Endothelial cell of umbilical vein (primary cell): ENCODE measurements around the gene COL18A1. TPM values are rescaled to one million over a fixed set of nuclear protein-coding genes. Genes with fewer than 3 reads are reported as not detected.

Source experiments
- BruUV-seq: library from RNA; stranded (reverse); fragments of 400-500 nt; replicated peaks from 2 replicates; lab custom pipeline; 2021; lab: Mats Ljungman, UMichigan
- CTCF ChIA-PET: fragments of 300-600, 350-600 bp; sonication (Branson Sonifier 250); formaldehyde crosslinking; loops from one replicate; lab custom pipeline; 2021; ENCODE audit warnings: antibody characterized with exemption, inconsistent platforms; lab: Charles Lee
- POLR2A ChIA-PET: fragments of 300-600, 350-600 bp; sonication (Branson Sonifier 250); formaldehyde crosslinking; loops from one replicate; lab custom pipeline; 2021; ENCODE audit warnings: antibody characterized with exemption, inconsistent platforms; lab: Charles Lee
- DNase-seq: peaks from one replicate; pipeline ENCODE4 v3.0.0-alpha.2; 2011; ENCODE audit warnings: low read depth, low spot score
- FAIRE-seq: peaks from 2 replicates; lab custom pipeline; 2011; peaks lifted over from hg19 to GRCh38; lab: Jason Lieb, UNC
- H2AFZ ChIP-seq: 2 replicates; pipeline ENCODE4 v1.6.0; 2012; ENCODE audit warnings: low read depth, low read length, control low read depth, inconsistent platforms
- H3K27ac ChIP-seq: 2 replicates; pipeline ENCODE4 v1.5.1; 2011; ENCODE audit warnings: low read depth, mild to moderate bottlenecking, control low read depth, low read length, moderate library complexity; ENCODE audit not compliant: insufficient read depth
- H3K27me3 ChIP-seq, 2 experiments: 2 replicates each; pipeline versions ENCODE4 v1.6.0 to v1.6.1; 2011; ENCODE audit warnings: low read length in 2 of 2, mixed read lengths in 1 of 2; ENCODE audit not compliant: control insufficient read depth in 2 of 2, insufficient read depth in 2 of 2
- H3K36me3 ChIP-seq, 2 experiments: 2 replicates in 1 of 2; 3 replicates in 1 of 2; pipeline ENCODE4 v1.5.1; 2011; ENCODE audit warnings: low read length in 2 of 2, mild to moderate bottlenecking in 1 of 2, moderate library complexity in 1 of 2; ENCODE audit not compliant: control insufficient read depth in 2 of 2, insufficient read depth in 2 of 2; ENCODE audit errors: extremely low read depth in 1 of 2
- H3K4me1 ChIP-seq: 3 replicates; pipeline ENCODE4 v1.5.1; 2011; ENCODE audit warnings: mild to moderate bottlenecking, low read length; ENCODE audit not compliant: control insufficient read depth, insufficient read depth; ENCODE audit errors: extremely low read depth
- H3K4me2 ChIP-seq: 2 replicates; pipeline ENCODE4 v1.6.1; 2011; ENCODE audit warnings: low read length, control low read depth, mixed read lengths; ENCODE audit not compliant: insufficient read depth
- H3K4me3 ChIP-seq, 3 experiments: fragments of 200-600 bp in 1 of 3; sonication (generic), shearing (Covaris generic) in 1 of 3; replicated peaks in 1 of 3; 2 replicates each; pipeline ENCODE4 v1.5.1; 2011 to 2016; ENCODE audit warnings: control low read depth in 3 of 3, low read length in 3 of 3, mild to moderate bottlenecking in 2 of 3, inconsistent platforms in 1 of 3, low read depth in 1 of 3, moderate library complexity in 1 of 3; ENCODE audit not compliant: insufficient read depth in 1 of 3
- H3K79me2 ChIP-seq: 2 replicates; pipeline ENCODE4 v1.6.0; 2012; ENCODE audit warnings: low read length, inconsistent platforms; ENCODE audit not compliant: control insufficient read depth, insufficient read depth
- H3K9ac ChIP-seq: replicated peaks from 2 replicates; pipeline ENCODE3; 2011; ENCODE audit warnings: low read length, control low read depth; ENCODE audit not compliant: insufficient read depth; ENCODE audit errors: extremely low read depth
- H3K9me1 ChIP-seq: replicated peaks from 3 replicates; pipeline ENCODE4 v1.6.0; 2011; ENCODE audit warnings: mild to moderate bottlenecking, low read length; ENCODE audit not compliant: control insufficient read depth, insufficient read depth; ENCODE audit errors: extremely low read depth
- H3K9me3 ChIP-seq: replicated peaks from 2 replicates; pipeline ENCODE4 v1.5.1; 2012; ENCODE audit warnings: low read length, inconsistent platforms; ENCODE audit not compliant: control insufficient read depth, insufficient read depth
- H4K20me1 ChIP-seq: replicated peaks from 2 replicates; pipeline ENCODE3; 2011; ENCODE audit warnings: mild to moderate bottlenecking, low read length; ENCODE audit not compliant: control insufficient read depth, insufficient read depth; ENCODE audit errors: extremely low read depth
- CTCF ChIP-seq, 2 donors: IDR thresholded peaks; 1 replicate in 1 of 2; 2 replicates in 1 of 2; pipeline ENCODE4 v1.5.1; 2011; ENCODE audit warnings: low read length in 2 of 2, mild to moderate bottlenecking in 2 of 2, moderate library complexity in 2 of 2, control low read depth in 1 of 2, inconsistent platforms in 1 of 2, low read depth in 1 of 2; ENCODE audit not compliant: insufficient read depth in 1 of 2; ENCODE audit errors: extremely low read depth in 1 of 2
- EZH2 ChIP-seq: IDR thresholded peaks from 2 replicates; pipeline ENCODE4 v1.6.1; 2012; ENCODE audit warnings: borderline replicate concordance, low read depth, mild to moderate bottlenecking, moderate library complexity, low read length, inconsistent platforms; ENCODE audit not compliant: severe bottlenecking
- FOS ChIP-seq: IDR thresholded peaks from 2 replicates; pipeline ENCODE4 v1.6.1; 2011; ENCODE audit warnings: mild to moderate bottlenecking, low read length, moderate library complexity, borderline replicate concordance; ENCODE audit not compliant: insufficient read depth
- GATA2 ChIP-seq: IDR thresholded peaks from 2 replicates; pipeline ENCODE4 v1.7.0; 2011; ENCODE audit warnings: low read depth, mild to moderate bottlenecking, moderate library complexity, mixed read lengths, low read length; ENCODE audit not compliant: insufficient read length, insufficient read depth
- JUN ChIP-seq: IDR thresholded peaks from 2 replicates; pipeline ENCODE4 v1.6.1; 2011; ENCODE audit warnings: borderline replicate concordance, low read depth; ENCODE audit not compliant: insufficient read length, insufficient read depth
- MAX ChIP-seq: IDR thresholded peaks from 2 replicates; pipeline ENCODE4 v1.6.1; 2011; ENCODE audit not compliant: insufficient read depth, insufficient read length
- MYC ChIP-seq: IDR thresholded peaks from one replicate; pipeline ENCODE4 v1.6.1; 2011; ENCODE audit warnings: mild to moderate bottlenecking, low read depth, low read length
- POLR2A ChIP-seq: IDR thresholded peaks from 2 replicates; pipeline ENCODE4 v1.6.1; 2012; ENCODE audit warnings: low read depth, mild to moderate bottlenecking, control low read depth, low read length
- POLR2AphosphoS5 ChIP-seq: IDR thresholded peaks from 2 replicates; pipeline ENCODE4 v1.6.1; 2012; ENCODE audit warnings: low read depth, mild to moderate bottlenecking, control low read depth, low read length, moderate library complexity; ENCODE audit not compliant: insufficient read depth
- dilution Hi-C: fragments of 300-500 bp; cut with MboI; formaldehyde crosslinking; loops from one replicate; pipeline ENCODE4 v1.15.0; 2019; ENCODE audit warnings: low sequenced_read_pairs; ENCODE audit not compliant: extremely low pct_ligation_motif_present
- intact Hi-C: fragments of 100-400 bp; cut with micrococcal nuclease; formaldehyde crosslinking; loops from one replicate; pipeline ENCODE4 v1.10.0; 2022
- polyA plus RNA-seq, 4 experiments: library from polyadenylated mRNA; depleted of rRNA in 3 of 4; stranded (reverse) in 3 of 4; unstranded in 1 of 4; fragments of >200 nt; gene quantifications; 2 replicates each; pipeline versions ENCODE4 v1.2.1 to v1.2.3, GENCODE V29; 2011 to 2012; ENCODE audit warnings: missing spikeins in 1 of 4
- total RNA-seq: library from RNA; stranded (reverse); gene quantifications from 2 replicates; pipeline ENCODE4 v1.2.3, GENCODE V29; 2021

COL18A1 gene
- total and polyA plus RNA-seq, 2 donors (not counting 3 experiments of a cell fraction or from before 2014, with no cell fraction given), result 198 to 252 TPM

DNA sequence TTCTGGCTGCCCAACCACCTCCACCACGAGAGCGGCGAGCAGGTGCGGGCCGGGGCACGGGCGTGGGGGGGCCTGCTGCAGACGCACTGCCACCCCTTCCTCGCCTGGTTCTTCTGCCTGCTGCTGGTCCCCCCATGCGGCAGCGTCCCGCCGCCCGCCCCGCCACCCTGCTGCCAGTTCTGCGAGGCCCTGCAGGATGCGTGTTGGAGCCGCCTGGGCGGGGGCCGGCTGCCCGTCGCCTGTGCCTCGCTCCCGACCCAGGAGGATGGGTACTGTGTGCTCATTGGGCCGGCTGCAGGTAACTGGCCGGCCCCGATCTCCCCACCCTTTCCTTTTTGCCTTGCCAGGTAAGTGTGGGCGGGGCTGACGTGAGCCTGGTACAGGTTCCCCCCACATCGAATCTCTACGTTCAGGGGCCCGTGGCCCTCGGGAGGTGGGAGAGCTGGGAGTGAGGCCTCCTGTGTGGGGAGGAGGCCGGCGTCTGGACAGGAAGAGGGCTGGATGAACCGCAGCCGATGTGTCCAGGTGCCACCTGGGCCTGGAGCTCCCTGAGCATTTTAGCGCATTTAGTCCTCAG is 51.7 kb downstream of the COL18A1 start:
- TF ChIP-seq GATA2, result no peak
- TF ChIP-seq MYC, result no peak
- no peak for TF ChIP-seq CTCF (IDR thresholded peaks at IDR 0.05; ENCODE audit: extremely low read depth in 1 of 2, insufficient read depth in 1 of 2, low read depth in 1 of 2, low read length in 2 of 2)
- no peak for TF ChIP-seq FOS
- TF ChIP-seq POLR2AphosphoS5, result no peak
- TF ChIP-seq EZH2, result no peak
- TF ChIP-seq MAX, result no peak
- TF ChIP-seq POLR2A, result no peak
- no peak for TF ChIP-seq JUN
- H3K36me3 ChIP-seq, result peaks cover 0 to 5% of the 10 kb centered on the region in 2 experiments
- intact Hi-C loops (no loop called here), dilution Hi-C loops (no loop called here)
- peaks cover 11% of the 10 kb centered on the region for H3K4me1 ChIP-seq
- no peak overlapping the region for H3K27ac ChIP-seq
- CTCF ChIA-PET, result no interaction called here
- no peak overlapping the region for H3K4me3 ChIP-seq
- H3K9me1 ChIP-seq, result no peaks in the 10 kb centered on the region
- no peak overlapping the region for H3K9ac ChIP-seq
- no peak overlapping the region for H2AFZ ChIP-seq
- H3K79me2 ChIP-seq, result peaks cover 33% of the 10 kb centered on the region
- H3K4me2 ChIP-seq, result no peak overlapping the region
- no peaks in the 10 kb centered on the region for H4K20me1 ChIP-seq
- DNase-seq (no peak), FAIRE-seq (no peak)
- no TSS peak for BruUV-seq
- no peaks in the 10 kb centered on the region for H3K9me3 ChIP-seq
- no peaks in the 10 kb centered on the region for H3K27me3 ChIP-seq
- POLR2A ChIA-PET, result no interaction called here
